Esophagus squamous epithelium (tissue), 5 donors: ENCODE data around the gene SNN. TPM values are rescaled to one million over a fixed set of nuclear protein-coding genes. Genes with fewer than 3 reads are reported as not detected.

ENCODE experiments used
- DNase-seq: peaks from one replicate; lab custom pipeline; 2025; lab: John Stamatoyannopoulos, UW
- H3K27ac ChIP-seq, 4 donors: fragments of 200-600 bp; sonication (generic); one replicate each; pipeline ENCODE4 v1.5.1; 2016 to 2019; ENCODE audit warnings: mild to moderate bottlenecking in 1 of 4
- H3K27me3 ChIP-seq, 4 donors: fragments of 200-600 bp; sonication (generic); 1 replicate in 3 of 4; 2 replicates in 1 of 4; pipeline versions ENCODE4 v1.5.1 to v1.6.0; 2017 to 2021; ENCODE audit warnings: antibody characterized with exemption in 1 of 4
- H3K36me3 ChIP-seq, 3 donors: fragments of 200-600 bp; sonication (generic); one replicate each; pipeline ENCODE4 v1.5.1; 2016 to 2019
- H3K4me1 ChIP-seq, 3 donors: fragments of 200-600 bp; sonication (generic); one replicate each; pipeline ENCODE4 v1.5.1; 2017 to 2019
- H3K4me3 ChIP-seq, 4 donors: fragments of 200-600 bp; sonication (generic); 1 replicate in 3 of 4; 2 replicates in 1 of 4; pipeline ENCODE4 v1.5.1; 2016 to 2019; ENCODE audit warnings: mild to moderate bottlenecking in 2 of 4, moderate library complexity in 1 of 4
- H3K9me3 ChIP-seq, 3 donors: fragments of 200-600 bp; sonication (generic); one replicate each; pipeline ENCODE4 v1.5.1; 2016 to 2019
- CTCF ChIP-seq, 6 experiments: fragments of 450-650 bp in 4 of 6; fragments of 200-600 bp in 2 of 6; sonication (generic) in 2 of 6; IDR thresholded peaks; one replicate each; pipeline ENCODE4 v1.5.1; 2016 to 2019; ENCODE audit warnings: antibody characterized with exemption in 6 of 6, mild to moderate bottlenecking in 4 of 6, moderate library complexity in 4 of 6
- POLR2A ChIP-seq, 4 donors: fragments of 450-650 bp; IDR thresholded peaks; one replicate each; pipeline ENCODE4 v1.6.1; 2017; ENCODE audit warnings: antibody characterized with exemption in 4 of 4, mild to moderate bottlenecking in 4 of 4, moderate library complexity in 3 of 4
- WGBS, 2 donors: methylation state at CpG; one replicate each; pipeline ENCODE4 v1.1.5; 2018; 5-methylcytosine and 5-hydroxymethylcytosine counted together
- intact Hi-C: fragments of 100-400 bp; cut with DNase I; formaldehyde crosslinking; loops from one replicate; pipeline ENCODE4 v1.15.0; 2022
- total RNA-seq, 4 donors: library from RNA; depleted of rRNA; stranded (reverse); fragments of >200 nt; gene quantifications; one replicate each; pipeline ENCODE4 v1.1.0, GENCODE V29; 2016
- donor health status: DM: yes; HTN: yes; CAD: no.

Gene SNN
- total RNA-seq, 4 donors from 2014 or later: 13.7 to 22.9 (median 17.0) TPM

GRCh38 chr16:11634312-11634711 is 33.9 kb upstream of the SNN start:
- no peaks in the 10 kb centered on the region for H3K27me3 ChIP-seq
- TF ChIP-seq CTCF (IDR thresholded peaks at IDR 0.05) (no peak), POLR2A (IDR thresholded peaks at IDR 0.05) (no peak)
- no peak overlapping the region for H3K4me3 ChIP-seq
- H3K9me3 ChIP-seq: no peaks in the 10 kb centered on the region
- intact Hi-C loops: no loop called here
- 72 to 87% methylated on average over 6 of the region's 6 CpGs for WGBS, 2 donors
- no peak overlapping the region for H3K27ac ChIP-seq
- DNase-seq: no peak
- H3K36me3 ChIP-seq: no peaks in the 10 kb centered on the region
- H3K4me1 ChIP-seq: peaks cover 2 to 52% (median 10%) of the 10 kb centered on the region in 3 donors

GRCh38 chr16:11635113-11635652 is 33.1 kb upstream of the SNN start:
- TF ChIP-seq CTCF (IDR thresholded peaks at IDR 0.05) (no peak), POLR2A (IDR thresholded peaks at IDR 0.05) (no peak)
- Histone ChIP-seq H3K27ac (no peak overlapping the region), H3K4me3 (no peak overlapping the region), H3K36me3 (no peaks in the 10 kb centered on the region), H3K4me1 (peaks cover 2 to 51% (median 15%) of the 10 kb centered on the region in 3 donors), H3K27me3 (no peaks in the 10 kb centered on the region), H3K9me3 (no peaks in the 10 kb centered on the region)
- 84 to 94% methylated on average over 9 to 10 of the region's 10 CpGs for WGBS, 2 donors
- intact Hi-C loops: no loop called here
- no peak for DNase-seq

GRCh38 chr16:11635679-11636171 is 32.5 kb upstream of the SNN start:
- Histone ChIP-seq H3K4me1 (peaks cover 6 to 56% (median 19%) of the 10 kb centered on the region in 3 donors), H3K4me3 (peak overlapping the region in 2 of 4 donors; percentile 25 to 42), H3K27me3 (no peaks in the 10 kb centered on the region), H3K27ac (peak overlapping the region; percentile 44 to 67 (median 58)), H3K9me3 (no peaks in the 10 kb centered on the region), H3K36me3 (no peaks in the 10 kb centered on the region)
- intact Hi-C loops: no loop called here
- TF ChIP-seq CTCF (IDR thresholded peaks at IDR 0.05) (no peak), POLR2A (IDR thresholded peaks at IDR 0.05) (no peak)
- WGBS, 2 donors: 47 to 85% methylated on average over 5 to 6 of the region's 12 CpGs
- DNase-seq: no peak

- 38 to 46% methylated on average over 11 to 14 of the region's 14 CpGs for WGBS, 2 donors
- peak overlapping the region; percentile 44 to 67 (median 58) for H3K27ac ChIP-seq
Measured at GRCh38 chr16:11636172-11636721, 32.0 kb upstream of the SNN start.

More at GRCh38 chr16:11636172-11636721, 32.0 kb upstream of the SNN start:
- H3K4me3 ChIP-seq: peak overlapping the region in 2 of 4 donors; percentile 25 to 42
- H3K9me3 ChIP-seq: no peaks in the 10 kb centered on the region
- peaks cover 11 to 61% (median 24%) of the 10 kb centered on the region in 3 donors for H3K4me1 ChIP-seq
- DNase-seq: no peak
- intact Hi-C loops: no loop called here
- TF ChIP-seq POLR2A (IDR thresholded peaks at IDR 0.05) (peak in 1 of 4 donors; percentile 52), CTCF (IDR thresholded peaks at IDR 0.05) (no peak)
- no peaks in the 10 kb centered on the region for H3K27me3 ChIP-seq
- H3K36me3 ChIP-seq: no peaks in the 10 kb centered on the region
